HG03442 (cell line): Measurements from ENCODE around the gene LYPD6B.

ENCODE experiments used
- ATAC-seq: cut with Tn5 transposase; IDR thresholded peaks from one replicate; pipeline ENCODE4 v1.9.1; 2021; ENCODE audit warnings: mild to moderate bottlenecking, moderate library complexity; ENCODE audit not compliant: unreplicated experiment

The LYPD6B gene

DNA sequence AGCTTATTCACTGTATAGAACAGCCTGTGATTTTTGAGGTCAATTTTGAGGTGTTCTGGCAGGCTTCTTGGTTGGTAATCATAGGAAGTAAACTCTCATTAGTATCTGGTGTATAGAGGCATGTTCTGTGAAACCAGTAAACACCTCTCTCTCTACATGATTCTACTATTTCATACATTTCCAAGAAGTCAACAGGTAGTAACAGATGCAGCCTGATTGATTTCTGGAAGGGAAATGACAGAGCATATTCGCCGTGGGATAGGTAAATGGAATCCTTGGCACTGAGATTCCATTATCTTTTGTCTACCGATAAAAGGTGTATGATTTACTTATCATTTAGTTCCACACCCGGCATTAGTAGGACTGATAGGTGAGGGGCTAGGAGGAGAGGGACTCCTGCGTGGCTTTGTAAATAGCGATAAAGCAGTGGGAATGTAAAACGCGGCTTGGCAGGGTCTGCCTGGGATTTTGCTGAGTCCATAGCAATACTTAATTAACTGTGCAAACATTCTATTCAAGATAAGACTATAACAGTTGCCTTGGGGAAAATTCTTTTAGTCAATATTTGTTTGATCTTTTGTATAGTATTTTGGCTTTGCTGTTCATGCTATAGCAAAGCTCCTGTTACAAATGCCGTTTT, 32.3 kb downstream of the LYPD6B start:
- no peak for ATAC-seq

DNA sequence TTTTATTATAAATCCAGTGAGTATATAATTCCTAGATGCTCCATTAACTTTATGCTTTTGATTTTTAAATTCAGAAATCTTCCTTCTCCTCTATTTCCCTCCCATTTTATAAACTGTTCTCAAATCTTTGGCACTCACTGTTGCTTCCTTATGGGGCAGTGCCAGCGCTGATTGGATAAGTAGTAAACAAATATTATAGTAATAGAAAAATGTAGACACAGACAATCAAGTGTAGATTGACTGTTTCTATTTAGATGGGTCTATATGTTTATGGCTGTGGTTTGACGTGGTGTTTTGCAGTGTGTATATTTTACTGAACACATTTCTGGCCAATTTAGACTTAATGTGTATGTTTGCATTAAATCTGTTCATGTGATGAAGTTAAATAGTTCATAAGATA, 36.6 kb downstream of the LYPD6B start:
- no peak for ATAC-seq

DNA sequence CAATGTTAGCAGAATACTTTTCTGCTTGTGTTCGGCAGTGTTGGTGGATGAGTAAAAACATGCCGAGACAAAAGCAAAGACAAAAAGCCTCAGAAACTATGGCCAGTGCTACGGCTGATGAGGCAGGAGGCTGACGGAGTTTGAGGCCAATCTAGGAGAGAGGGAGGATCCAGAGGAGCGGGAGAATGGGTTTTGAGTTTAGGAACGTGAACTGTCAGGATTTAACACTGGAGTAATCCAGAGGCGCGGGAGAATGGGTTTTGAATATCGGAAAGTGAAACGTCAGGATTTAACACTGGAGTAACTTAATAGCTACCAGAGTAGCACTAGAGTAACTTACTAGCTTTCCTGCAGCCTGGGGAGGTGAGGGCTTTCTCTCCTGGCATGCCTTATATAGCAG, 37.4 kb downstream of the LYPD6B start:
- no peak for ATAC-seq

DNA sequence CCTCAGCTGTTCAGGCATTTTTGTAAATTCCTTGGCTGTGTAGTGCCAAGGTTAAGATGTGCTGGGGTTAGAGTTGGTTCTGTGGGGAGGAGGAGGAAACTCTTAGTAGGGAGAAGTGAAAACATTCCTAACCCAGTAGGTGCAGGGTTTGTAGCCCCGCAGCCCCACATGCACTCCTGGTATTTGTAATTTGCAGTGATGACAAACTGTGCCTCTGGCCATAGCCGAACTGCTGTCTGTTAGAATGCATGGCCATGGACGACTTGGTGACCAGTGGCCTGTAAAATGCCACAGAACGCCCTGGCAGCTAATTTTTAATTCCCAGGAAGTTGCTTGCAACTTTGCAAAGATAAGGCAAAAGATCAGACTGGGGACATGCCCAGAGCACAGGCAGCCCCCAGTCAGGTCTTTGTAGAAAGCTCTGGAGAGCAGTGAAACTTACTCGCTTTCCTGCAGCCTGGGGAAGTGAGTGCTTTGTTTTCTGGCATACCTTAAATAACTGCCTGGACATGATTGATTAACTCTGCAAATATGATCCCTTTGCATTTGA, 38.4 kb downstream of the LYPD6B start:
- ATAC-seq, result no peak

DNA sequence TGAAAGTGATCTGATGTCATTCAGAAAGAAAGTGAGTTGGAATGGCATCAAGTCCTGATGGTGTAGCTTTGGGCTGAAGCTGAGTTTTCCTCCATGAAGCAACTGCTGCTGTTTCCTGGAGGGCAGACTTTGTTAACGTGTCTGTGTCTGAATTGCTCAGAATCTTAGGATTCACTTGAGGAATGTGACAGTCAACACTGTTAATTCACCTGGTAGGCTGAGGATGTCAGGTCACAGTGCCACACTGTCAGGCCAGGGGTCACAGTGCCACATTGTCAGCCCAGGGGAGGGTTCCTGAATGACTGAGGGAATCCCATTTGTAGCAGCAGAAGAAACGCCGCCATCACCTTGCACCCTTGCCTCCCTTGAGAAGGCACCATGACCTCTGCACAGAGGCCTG, 39.4 kb downstream of the LYPD6B start:
- no peak for ATAC-seq

DNA sequence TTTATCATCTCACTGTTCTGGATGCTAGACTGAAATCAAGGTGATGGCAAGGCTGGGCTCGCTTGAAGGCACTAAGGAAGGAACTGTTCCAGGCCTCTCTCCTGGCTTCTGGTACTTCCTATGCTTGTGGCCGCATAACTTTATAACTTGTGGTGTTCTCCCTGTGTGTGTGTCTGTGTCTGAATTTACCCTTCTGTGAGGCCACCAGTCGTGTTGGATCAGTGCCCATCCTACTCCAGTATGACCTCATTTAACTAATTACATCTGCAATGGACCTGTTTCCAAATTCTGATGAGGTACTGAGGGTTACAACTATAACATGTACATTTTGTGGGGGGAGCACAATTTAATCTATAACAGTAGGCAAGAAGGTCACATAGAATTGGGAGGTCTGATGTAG, 41.6 kb downstream of the LYPD6B start:
- no peak for ATAC-seq

DNA sequence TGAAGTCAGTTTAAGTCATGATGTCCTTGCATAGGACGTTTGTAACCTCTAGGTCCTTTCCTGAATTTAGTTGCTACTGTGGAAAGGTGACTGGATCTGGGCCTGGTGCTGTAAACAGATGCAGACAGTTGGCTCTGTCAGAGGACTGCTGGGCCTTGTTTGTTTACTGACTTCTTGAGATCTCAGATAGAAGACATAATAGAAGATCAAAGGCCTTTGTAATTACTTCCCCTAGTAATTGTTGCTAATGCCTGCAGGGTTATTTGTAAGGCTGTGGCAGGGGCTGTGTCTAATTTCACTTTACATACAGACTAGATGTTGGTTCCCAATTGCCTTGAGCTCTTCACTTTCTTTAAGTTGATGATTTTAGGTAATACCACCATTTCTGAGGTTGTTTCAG, 42.5 kb downstream of the LYPD6B start:
- no peak for ATAC-seq

DNA sequence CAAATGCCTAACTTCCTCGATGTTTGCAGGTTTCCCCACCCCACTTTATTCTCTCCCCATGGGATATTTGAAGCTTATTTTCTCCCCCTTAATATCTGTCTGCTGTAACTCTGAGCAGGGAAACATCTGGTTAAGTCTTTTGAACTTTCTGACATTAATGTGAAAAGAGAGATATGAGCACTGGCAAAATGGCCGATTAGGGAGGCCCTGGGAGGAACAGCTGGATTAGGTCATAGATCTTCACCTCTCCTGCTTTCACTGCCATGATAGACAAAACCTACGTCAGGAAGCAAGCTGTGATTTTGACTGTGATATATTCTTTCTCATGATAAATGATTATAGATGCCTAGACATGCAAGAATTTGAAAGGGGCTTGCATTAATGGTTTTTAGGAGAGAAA, 43.6 kb downstream of the LYPD6B start:
- no peak for ATAC-seq

DNA sequence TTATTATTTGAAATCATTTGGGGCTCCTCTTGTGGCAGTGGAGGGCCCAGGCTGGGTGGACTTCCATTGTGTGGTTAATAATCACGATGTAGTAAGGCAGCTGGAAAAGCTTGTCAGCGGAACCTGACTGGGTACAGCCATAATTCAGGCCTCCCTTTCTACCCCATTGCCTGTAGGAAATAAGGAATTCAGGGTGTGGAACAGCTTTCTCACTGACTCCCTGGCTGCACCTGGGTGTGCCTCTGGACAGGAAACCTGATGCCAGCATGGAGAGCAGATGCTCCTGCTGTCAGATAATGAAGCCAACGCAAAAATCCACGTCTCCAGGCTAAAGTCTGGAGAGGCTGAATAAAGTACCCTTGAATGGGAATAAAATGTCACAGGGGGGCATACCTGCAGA, 44.2 kb downstream of the LYPD6B start:
- no peak for ATAC-seq

DNA sequence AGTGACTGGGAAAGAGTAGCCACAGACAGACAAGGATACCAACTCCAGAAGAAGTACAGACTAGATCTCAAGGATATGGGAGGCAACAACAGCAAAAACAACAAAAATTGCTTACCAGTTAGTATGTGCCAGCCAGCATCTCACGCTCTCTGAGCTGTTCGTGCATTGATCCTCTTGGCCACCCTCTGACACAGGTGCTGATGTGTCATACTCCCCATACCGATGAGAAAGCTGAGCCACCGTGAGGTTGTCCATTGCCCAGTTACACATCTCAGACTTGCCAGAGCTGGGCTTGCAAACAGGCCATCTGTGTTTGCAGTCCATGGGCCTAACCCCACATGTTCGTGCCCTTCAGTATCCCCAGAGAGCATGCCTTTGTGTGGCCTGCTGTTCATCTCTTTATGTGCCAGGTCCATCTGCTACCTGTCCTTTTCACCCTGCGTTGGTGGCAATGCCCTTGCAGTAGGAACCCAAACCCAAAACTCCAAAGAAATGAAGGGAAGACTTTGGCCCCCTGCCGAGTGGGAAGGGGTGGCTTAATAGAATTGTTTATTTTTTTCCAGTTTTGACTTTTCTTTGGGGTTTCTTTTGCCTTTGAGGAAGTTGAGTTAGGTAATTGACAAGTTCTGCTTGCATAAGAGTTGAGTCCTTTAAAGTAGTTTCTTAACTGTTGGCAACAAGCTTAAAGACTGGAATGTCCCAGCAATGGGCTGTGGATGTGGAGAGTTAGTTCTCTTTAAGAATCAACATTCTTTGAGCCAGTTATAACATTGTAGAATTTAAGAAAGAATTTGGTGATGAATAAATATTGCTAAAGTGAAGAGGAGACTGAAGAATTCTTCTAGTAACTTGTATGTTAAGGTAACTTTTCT, 46.7 kb downstream of the LYPD6B start:
- no peak for ATAC-seq

DNA sequence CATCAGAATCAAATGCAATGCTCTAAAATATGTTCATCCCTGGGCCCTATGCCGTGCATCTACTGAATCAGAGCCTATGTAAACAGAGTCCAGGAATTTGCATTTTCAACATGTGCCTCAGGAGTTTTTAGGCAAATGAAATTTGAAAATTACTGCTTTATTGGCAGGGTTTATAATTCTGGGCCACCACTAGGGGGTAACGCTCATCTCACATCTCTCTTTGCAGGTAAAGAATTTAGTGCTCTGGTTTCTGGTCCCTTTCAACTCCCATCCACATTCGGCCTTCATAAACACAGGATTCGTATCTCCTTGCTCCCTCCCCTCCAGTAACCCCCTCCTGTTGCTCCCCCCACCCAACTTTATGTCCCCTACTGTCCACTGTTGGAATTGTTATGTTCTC, 49.3 kb downstream of the LYPD6B start:
- no peak for ATAC-seq

DNA sequence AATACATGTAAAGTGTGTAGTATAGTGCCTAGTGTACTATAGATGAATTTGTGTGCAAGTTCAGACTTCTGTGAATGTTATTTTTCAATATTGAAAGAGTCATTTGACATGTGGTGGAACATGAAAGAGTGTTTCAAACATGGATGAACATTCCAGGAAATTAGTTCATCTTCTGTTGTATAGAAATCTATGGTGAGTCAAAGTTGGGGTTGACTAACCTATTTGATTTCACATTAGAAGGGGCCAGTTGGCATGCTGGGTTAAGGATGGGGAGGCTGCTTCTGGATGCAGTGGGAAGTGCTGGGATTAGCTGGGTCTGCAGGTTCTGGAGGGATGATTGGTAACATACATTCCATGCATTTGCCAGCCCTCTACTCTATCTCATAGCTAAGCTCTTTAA, 50.6 kb downstream of the LYPD6B start:
- no peak for ATAC-seq

DNA sequence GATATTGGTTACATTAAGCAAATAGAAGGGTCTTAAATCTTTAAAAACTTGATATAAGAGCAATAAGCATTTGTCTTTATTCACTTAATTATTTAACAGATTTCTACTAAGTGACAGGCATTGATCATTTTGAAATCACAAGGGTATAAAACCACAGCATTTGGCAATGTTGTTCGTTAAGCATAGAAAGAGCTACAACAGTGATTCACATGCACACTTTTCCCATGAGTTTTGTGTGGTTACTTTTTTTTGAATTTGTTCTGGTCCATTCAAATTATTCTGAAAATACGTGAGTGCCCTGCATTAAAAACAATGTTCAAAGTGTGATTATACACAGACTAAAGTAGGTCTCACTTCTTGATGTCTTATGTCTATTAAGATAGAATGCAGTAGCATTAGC, 52.2 kb downstream of the LYPD6B start:
- ATAC-seq, result no peak

DNA sequence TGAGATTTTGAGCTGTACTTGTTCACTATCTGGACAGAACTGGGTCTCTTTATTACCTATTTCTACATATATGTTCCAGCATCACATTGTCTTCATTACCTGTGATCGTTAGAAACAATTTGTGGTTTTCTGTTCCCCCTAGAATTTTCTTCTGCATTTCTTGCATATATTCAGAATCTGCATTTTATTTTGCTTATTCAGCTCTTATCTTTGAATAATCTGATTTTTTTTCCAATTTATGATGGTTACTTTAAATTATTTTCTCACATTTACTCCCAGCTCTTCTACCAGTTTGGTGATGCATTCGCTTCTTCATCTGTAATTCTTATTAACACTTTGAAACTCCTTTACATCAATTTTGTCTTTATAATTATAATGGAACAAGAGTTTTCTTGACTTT, 55.1 kb downstream of the LYPD6B start:
- ATAC-seq, result no peak

DNA sequence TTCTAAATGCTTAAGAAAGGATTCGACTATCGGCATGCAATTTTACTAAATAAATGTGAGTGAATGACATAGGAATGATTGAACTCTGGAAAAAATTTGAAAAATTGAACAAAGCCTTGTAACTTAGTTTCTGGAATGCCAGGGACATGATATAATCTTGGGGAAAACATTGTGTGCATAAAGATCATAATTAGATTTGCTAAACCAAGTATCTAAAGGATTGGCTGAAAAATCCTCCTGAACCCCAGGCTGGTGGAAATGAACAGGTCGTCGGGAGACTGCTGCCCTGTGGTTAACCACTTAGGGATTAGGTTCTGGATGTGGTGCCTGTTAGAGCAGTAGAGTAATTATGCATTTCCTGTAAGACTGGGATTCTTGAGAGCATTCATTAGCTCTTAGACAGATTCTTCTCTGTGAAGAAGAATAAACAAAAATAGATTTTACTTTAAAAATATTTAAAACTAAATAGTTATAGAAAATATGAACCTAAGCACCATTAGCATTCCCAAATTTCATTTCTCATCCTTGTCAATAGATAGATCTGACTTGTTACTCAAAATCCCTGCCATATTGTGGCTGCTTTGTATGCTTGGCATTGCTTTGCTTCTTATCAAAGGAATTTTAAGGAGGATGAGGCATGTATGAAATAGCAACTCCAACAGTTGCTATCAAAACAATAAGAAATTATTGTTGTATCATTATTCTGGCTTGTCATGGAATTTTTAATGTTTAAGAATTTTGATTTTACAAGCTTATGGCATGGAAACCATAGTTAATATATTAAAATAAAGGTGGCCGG, 55.9 kb downstream of the LYPD6B start:
- no peak for ATAC-seq

DNA sequence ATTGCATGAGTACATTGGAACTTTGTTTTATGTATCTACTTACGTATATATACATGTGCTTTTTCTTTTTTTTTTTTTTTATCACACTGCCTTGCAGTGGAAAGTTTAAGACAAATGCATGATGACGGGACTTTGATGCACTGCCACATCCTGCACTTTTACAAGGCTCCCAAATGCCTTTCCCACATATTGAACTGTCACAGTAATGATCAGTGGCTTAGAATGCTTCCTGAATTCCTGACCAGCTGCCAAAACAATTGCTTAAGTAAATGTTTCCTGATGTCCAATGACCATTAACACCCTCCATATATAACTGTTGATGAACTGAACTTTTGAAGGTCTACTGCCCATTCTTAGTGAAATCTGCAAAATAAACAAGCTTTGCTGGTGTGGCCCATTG, 60.2 kb downstream of the LYPD6B start:
- no peak for ATAC-seq

DNA sequence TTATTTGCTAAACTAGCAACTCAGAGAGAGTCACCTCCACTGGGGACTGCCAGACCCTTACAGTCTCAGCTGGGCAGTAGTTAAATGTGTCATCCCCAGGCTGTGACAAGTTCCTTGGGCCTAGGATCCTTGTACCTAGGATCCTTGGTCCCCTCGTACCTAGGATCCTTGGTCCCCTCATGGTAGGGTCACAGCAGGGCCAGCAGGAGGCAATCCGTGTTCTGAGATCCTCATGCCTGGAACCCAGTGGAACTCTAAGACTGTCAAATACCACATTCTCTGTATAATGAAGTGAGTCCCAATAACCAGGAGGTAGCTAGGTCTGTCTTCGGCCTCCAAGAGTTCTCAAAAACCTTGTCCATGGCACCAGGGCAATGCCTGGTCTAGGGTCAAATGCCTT, 60.8 kb downstream of the LYPD6B start:
- ATAC-seq, result no peak

DNA sequence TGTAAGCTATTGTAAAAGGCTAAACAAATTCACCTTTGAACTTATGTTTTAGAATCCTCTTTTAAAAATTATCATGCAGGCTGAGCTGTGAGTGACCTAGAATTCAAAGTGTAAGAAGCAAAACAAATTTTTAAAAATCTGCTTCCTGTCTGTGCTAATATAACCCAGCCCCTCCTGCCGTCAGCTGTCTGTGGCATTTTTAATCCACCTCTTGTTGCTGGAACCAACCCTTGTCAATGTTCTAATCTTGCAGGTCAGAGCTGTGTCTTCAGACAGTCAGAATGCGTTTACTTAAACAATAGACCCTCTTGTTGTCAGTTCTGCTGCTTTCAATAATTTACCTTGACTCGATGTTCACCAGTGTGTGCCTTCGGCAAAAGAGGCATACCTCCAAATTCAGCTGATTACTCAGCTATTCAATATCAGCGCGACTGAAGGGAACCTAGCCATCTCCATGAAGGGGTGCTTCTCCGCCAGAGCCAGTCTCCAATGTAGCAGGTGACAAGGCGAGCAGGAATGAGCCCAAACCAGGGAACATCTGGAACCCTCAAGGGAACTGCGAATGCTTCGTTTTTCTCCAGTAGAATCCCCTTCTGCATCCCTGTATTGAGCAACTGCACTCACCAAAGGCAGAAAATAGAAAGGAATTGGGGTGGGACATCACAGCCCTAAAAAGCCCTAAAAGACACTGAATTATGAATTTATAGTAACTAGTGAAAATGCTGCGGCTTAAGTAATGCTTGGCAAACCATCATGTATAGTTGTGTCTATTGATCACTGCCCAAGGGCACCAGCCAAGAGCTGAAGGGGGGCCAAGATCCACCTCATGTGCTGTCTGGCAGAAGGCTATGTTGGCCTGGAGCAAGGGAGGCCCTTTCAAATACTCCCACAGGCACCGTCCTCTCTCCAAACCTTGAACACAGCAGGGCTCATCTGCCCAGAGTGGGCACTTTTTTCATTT, 62.5 kb downstream of the LYPD6B start:
- no peak for ATAC-seq

DNA sequence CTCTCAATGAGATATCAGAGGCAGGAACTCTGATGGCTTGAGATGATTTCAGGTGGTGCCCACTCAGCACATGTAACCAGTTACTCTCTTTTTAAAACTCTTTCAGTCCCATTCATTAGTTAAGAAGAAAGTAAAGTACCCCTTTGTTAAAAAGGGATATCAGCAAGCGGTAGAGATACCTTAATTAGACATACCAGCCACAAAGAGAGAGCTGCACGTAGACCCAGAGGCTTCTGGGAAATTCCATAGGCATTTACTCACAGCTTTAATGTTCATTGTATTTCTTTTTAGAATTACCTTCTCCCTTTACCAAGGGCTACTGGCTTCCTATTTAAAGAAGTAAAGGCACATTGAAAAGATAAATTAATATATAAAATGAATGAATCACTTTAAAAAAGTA, 63.3 kb downstream of the LYPD6B start:
- ATAC-seq, result no peak

DNA sequence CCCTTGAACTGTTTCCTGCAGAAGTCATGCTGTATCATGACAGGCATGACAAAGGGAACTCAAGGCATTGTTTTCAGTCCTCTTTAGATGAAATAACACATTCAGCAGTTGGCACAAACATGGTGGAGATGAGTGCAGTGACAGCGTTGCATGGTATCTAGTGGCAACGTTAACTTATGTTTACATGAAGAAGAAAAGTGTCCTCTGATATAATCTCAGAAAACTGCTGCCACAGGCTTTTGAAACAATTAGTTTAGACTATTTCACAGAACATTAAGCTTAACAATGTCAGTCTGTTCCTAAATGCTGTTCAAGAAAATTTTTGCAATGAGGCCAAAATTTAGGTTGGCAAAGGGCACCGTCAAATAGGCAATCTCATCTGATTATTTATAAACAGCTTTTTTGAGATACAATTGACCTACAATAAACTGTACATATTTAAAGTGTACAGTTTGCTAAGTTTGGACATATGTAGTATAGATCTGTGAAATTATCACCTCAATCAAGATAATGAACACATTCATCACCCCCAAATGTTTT, 64.7 kb downstream of the LYPD6B start:
- ATAC-seq, result no peak
